ENCODE results near the gene F2RL3. TPM values are rescaled to one million over a fixed set of nuclear protein-coding genes. Genes with fewer than 3 reads are reported as not detected.

Gene F2RL3
- total and polyA plus RNA-seq, 2 of the 8 experiments (the other 6 are each of a cell fraction or from before 2014, with no cell fraction given), result not detected

DNA sequence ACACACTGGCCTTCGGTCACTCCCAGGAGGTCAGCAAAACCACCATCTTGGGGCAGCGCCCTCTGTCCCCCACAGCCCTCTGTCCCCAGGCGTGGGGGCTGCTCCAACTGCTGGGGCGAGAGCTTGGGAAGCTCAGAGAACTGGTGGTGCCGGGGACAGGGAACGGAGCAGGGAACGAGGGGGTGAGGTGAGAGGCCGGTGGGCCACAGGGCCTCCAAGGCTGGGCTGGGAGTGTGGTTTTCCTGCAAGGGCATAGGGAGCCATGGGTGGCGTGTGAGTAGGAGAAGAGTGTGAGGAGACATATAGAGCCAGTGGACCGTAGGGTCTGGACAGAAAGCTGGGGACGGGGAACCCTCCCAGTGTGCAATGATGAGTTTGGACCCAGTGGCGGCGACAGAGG lies 34.1 kb downstream of the F2RL3 start (continued):
- TF ChIP-seq, protein P1, sequence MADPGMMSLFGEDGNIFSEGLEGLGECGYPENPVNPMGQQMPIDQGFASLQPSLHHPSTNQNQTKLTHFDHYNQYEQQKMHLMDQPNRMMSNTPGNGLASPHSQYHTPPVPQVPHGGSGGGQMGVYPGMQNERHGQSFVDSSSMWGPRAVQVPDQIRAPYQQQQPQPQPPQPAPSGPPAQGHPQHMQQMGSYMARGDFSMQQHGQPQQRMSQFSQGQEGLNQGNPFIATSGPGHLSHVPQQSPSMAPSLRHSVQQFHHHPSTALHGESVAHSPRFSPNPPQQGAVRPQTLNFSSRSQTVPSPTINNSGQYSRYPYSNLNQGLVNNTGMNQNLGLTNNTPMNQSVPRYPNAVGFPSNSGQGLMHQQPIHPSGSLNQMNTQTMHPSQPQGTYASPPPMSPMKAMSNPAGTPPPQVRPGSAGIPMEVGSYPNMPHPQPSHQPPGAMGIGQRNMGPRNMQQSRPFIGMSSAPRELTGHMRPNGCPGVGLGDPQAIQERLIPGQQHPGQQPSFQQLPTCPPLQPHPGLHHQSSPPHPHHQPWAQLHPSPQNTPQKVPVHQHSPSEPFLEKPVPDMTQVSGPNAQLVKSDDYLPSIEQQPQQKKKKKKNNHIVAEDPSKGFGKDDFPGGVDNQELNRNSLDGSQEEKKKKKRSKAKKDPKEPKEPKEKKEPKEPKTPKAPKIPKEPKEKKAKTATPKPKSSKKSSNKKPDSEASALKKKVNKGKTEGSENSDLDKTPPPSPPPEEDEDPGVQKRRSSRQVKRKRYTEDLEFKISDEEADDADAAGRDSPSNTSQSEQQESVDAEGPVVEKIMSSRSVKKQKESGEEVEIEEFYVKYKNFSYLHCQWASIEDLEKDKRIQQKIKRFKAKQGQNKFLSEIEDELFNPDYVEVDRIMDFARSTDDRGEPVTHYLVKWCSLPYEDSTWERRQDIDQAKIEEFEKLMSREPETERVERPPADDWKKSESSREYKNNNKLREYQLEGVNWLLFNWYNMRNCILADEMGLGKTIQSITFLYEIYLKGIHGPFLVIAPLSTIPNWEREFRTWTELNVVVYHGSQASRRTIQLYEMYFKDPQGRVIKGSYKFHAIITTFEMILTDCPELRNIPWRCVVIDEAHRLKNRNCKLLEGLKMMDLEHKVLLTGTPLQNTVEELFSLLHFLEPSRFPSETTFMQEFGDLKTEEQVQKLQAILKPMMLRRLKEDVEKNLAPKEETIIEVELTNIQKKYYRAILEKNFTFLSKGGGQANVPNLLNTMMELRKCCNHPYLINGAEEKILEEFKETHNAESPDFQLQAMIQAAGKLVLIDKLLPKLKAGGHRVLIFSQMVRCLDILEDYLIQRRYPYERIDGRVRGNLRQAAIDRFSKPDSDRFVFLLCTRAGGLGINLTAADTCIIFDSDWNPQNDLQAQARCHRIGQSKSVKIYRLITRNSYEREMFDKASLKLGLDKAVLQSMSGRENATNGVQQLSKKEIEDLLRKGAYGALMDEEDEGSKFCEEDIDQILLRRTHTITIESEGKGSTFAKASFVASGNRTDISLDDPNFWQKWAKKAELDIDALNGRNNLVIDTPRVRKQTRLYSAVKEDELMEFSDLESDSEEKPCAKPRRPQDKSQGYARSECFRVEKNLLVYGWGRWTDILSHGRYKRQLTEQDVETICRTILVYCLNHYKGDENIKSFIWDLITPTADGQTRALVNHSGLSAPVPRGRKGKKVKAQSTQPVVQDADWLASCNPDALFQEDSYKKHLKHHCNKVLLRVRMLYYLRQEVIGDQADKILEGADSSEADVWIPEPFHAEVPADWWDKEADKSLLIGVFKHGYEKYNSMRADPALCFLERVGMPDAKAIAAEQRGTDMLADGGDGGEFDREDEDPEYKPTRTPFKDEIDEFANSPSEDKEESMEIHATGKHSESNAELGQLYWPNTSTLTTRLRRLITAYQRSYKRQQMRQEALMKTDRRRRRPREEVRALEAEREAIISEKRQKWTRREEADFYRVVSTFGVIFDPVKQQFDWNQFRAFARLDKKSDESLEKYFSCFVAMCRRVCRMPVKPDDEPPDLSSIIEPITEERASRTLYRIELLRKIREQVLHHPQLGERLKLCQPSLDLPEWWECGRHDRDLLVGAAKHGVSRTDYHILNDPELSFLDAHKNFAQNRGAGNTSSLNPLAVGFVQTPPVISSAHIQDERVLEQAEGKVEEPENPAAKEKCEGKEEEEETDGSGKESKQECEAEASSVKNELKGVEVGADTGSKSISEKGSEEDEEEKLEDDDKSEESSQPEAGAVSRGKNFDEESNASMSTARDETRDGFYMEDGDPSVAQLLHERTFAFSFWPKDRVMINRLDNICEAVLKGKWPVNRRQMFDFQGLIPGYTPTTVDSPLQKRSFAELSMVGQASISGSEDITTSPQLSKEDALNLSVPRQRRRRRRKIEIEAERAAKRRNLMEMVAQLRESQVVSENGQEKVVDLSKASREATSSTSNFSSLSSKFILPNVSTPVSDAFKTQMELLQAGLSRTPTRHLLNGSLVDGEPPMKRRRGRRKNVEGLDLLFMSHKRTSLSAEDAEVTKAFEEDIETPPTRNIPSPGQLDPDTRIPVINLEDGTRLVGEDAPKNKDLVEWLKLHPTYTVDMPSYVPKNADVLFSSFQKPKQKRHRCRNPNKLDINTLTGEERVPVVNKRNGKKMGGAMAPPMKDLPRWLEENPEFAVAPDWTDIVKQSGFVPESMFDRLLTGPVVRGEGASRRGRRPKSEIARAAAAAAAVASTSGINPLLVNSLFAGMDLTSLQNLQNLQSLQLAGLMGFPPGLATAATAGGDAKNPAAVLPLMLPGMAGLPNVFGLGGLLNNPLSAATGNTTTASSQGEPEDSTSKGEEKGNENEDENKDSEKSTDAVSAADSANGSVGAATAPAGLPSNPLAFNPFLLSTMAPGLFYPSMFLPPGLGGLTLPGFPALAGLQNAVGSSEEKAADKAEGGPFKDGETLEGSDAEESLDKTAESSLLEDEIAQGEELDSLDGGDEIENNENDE (IDR thresholded peaks at IDR 0.05; ENCODE audit: insufficient replicate concordance, low read length), result no peak
- TF ChIP-seq CHD1 (IDR thresholded peaks at IDR 0.05; ENCODE audit: low read depth, low read length) (no peak), YY1 (IDR thresholded peaks at IDR 0.05; ENCODE audit: low read depth, low read length) (no peak), KDM4A (IDR thresholded peaks at IDR 0.05; ENCODE audit: low read depth, low read length, severe bottlenecking) (no peak), SP2 (IDR thresholded peaks at IDR 0.05; ENCODE audit: low read length) (no peak), ASH2L (IDR thresholded peaks at IDR 0.05; ENCODE audit: low read length) (no peak), SP4 (IDR thresholded peaks at IDR 0.05; ENCODE audit: low read length) (no peak)

Measured in H1 (cell line).